ENCODE measurements around the gene P4HTM.

The P4HTM gene

GRCh38 chr3:49025005-49025792 is 35.2 kb downstream of the P4HTM start:
- peak; percentile 100 for DNase-seq (ENCODE audit: low read depth)

DNA sequence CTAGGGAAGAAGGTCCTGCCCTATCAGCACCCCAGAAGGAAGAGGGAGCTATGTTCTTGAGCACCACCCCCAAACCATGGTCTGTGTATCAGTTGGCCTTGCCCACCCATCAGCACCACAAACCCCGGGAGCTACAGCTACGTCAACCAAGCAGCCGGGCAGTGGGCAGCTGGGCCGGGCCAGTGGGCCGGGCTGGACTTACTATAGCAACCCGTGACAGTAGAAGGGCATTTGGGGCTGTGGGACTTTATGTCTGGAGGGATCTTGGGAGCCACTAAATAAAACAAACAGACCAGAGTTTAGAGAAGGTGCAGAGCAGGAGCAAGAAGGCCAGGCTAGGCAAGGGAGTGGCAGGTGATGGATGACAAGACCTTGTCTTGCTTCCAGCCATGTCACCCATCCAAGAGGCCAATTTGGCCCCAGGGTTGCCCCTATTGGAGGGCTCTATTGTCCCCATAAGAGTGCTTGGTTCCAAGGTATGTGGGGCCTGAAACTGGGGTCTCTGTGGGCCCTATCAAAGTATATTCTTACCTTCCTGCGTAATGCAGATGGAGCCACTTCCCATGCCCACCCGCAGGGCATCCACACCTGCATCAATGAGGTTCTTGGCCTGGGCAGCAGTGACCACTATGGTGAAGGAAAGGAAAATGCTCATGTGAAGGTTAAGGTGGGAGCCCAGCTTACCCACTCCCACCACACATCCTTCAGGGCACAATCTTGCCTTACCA is 35.9 kb downstream of the P4HTM start:
- DNase-seq (ENCODE audit: low read depth), result no peak

DNA sequence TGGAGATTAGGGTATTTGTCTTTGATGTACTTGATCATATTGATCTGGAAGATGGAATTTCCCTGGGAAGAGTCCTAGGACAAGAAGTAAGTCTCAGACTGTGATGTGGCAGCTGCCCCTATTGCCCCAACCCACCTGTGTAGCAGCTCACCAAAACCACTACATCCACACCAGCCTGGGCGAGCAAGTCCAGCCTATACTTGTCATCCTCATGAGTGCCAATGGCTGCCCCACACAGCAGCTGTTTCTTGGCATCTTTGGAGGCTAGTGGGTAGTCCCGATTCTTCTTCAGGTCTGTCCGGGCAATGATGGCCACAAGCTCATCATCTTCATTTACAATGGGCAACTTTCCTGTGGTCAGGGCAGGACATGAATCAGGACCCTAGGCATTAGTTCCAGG is 36.5 kb downstream of the P4HTM start:
- no peak for DNase-seq (ENCODE audit: low read depth)

DNA sequence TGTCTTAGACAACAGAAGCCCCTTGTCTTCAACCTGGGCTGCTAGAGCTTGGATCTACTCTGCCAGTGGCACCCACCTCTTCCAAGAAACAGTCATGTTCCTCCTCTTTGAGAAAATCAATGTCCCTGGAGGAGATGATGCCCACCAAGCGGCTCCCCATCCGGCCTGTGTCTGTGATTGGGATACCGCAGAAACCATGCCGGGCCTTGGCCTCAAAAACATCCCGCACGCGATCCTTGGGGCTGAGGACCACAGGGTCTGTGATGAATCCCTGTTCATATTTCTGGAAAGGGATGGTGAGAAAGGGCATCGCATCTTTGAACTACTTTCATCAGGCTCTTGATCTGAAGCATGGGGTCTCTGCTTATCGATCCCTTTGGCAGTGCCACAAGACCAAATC is 37.6 kb downstream of the P4HTM start:
- DNase-seq (ENCODE audit: low read depth), result no peak

GRCh38 chr3:49028298-49028672 is 38.2 kb downstream of the P4HTM start:
- DNase-seq (ENCODE audit: low read depth), result no peak

DNA sequence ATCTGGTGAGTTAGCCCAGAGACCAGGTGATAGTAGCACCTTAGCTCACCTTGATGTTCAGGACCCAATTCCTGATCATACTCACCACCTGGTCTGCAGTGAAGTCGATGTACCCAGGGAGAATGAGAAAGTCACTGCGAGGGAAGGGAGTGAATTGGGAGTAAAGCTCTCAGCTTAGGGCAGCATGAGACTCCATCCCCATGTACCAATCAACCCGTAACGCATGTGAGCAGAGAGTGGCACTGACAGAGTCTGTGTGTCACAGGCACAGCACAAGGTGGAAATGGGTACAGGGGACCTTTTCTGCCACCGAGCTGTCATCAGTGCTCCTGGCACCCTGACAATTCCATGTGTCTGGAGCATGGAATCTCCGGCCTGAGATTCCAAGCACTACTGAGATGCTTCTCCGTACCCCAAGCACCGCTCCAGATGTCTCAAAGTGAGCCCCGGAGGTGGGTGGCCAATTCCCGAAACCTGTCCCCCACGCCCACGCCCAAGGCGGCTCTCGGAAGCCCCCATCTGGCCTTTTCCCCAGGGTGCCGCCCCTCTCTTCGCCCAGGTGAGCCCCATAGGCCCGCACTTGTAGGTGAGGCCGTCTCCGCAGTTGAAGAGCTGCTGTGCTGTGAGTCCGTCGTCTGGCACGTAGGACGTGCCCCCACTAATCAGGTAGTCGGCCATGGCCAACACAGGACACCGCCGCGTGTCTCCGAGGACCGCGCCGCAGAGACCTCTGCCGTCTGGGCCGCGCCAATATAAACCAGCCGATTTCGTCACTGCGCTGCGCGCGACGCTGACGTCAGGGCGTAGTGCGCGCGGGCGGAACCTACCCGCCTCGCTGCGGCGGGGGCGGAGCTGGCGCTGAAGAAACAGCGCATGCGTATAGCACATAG is 38.9 kb downstream of the P4HTM start, which contains the start of gene IMPDH2:
Gene IMPDH2, minus strand, starts transcription at position 726 of the 890 bp plus-strand sequence. Its CDS starts 48 bp downstream, at position 678.
- peak; percentile 88 for DNase-seq (ENCODE audit: low read depth)

- no peak for DNase-seq (ENCODE audit: low read depth)
Measured at GRCh38 chr3:49029563-49029884, 39.5 kb downstream of the P4HTM start.

DNA sequence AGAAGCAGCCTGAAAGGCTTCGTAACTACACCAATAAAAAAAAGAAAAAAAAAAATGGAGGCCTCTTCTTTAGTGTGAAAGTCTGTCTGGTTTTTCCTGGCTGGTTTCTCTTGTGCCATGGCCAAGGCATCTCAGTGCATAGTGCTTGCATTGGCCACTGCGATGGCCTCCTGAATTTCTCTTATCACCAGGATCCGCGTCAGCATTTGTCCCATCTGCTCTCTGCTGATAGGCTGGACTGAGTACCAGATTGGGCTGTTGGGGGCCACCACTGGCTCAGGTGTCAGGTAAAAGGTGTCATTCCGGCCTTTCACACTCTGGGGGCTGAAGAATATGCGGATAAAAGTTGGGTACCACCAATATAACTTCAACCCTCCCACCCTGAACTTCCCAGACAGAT is 40.3 kb downstream of the P4HTM start:
- no peak for DNase-seq (ENCODE audit: low read depth)

GRCh38 chr3:49032646-49033304 is 42.7 kb downstream of the P4HTM start:
- no peak for DNase-seq (ENCODE audit: low read depth)

DNA sequence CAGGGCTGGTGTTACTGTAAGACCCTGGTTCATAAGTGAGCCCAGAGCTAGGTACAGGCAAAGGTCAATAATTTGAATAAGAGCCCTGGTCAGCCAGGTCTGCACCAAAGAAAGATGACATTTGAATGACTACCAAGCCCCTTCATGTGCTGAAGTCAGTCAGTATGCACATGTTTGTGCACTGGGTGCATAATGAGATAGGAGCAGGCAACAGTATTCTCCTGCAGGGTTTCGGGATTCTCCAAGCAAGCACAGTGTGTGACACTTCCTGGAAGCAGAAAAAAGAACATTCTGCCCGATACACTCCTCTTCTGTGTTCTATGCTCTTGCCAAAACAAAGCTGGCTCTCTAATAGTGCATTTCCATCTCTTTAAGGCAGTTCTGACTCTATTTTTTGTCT is 44.6 kb downstream of the P4HTM start:
- no peak for DNase-seq (ENCODE audit: low read depth)

- no peak for DNase-seq (ENCODE audit: low read depth)
Measured at GRCh38 chr3:49035281-49035680, 45.2 kb downstream of the P4HTM start.

DNA sequence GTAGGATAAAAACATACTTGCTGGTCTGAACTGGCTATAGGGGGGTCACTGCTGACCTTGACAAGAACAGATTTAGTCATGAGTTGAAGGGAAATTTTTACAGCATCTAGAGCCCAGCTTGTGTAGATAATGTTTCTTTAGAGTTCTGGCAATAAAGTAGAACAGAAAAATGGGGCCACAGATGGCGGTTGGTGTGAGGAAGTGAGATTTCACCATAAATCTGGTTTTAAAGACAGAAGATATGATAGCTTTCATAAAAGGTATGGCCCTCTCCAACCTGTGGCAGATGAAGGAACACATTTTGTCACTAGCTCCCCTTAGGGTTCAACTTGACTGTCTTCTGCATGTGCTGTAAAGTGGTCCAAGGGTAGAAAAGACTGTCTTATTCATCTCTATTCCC is 63.5 kb downstream of the P4HTM start:
- no peak for DNase-seq (ENCODE audit: low read depth)

GRCh38 chr3:49054344-49054862 is 64.4 kb downstream of the P4HTM start:
- no peak for DNase-seq (ENCODE audit: low read depth)

Data from CMK (cell line).